LNCAP (cell line): ENCODE measurements around the gene CYB5D1.

Experiments used
- TF ChIP-seq, protein P1 (sequence below): fragments of 450-650 bp; IDR thresholded peaks from 2 replicates; pipeline ENCODE4 v1.5.1; 2017; ENCODE audit warnings: mild to moderate bottlenecking

The CYB5D1 gene

DNA sequence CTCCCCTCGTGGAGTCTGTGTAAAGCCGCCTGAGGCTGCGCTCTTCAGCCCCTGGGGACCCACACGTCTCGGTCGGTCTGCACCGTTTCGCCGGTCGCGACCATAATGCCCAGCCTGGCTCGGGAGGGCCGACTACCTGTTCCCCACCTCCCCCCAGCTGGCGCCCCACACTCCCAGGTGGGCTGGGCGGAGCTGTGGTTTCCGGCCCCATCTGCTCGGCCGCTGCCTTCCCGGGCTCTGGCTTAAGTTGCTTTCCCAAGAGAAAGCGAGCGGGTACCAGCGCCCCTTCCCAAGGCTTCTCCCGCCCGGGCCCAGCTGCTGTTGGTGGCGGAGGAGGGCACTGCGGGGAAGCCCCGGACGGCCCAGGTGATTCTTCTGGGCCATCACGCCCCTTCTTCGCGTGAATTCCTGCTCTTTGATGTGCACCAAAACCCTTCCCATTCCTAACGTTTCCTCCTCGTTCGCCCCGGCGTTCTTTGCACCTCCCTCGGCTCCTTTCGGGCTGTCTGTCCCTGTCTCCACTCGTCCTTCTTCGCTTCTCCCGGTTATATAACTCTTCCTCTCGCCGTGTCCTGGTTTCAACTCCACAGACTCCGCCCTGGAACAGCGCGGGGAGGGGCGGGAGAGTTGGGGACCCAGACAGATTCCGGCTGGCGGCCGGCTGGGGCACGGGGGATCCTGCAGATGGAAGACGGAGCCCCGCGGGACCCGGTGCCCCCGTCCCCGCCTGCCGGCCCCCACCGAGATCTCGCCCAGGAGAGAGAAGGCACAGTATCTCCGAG is 21.8 kb upstream of the CYB5D1 start:
- TF ChIP-seq, protein P1, sequence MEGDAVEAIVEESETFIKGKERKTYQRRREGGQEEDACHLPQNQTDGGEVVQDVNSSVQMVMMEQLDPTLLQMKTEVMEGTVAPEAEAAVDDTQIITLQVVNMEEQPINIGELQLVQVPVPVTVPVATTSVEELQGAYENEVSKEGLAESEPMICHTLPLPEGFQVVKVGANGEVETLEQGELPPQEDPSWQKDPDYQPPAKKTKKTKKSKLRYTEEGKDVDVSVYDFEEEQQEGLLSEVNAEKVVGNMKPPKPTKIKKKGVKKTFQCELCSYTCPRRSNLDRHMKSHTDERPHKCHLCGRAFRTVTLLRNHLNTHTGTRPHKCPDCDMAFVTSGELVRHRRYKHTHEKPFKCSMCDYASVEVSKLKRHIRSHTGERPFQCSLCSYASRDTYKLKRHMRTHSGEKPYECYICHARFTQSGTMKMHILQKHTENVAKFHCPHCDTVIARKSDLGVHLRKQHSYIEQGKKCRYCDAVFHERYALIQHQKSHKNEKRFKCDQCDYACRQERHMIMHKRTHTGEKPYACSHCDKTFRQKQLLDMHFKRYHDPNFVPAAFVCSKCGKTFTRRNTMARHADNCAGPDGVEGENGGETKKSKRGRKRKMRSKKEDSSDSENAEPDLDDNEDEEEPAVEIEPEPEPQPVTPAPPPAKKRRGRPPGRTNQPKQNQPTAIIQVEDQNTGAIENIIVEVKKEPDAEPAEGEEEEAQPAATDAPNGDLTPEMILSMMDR = no peak

DNA sequence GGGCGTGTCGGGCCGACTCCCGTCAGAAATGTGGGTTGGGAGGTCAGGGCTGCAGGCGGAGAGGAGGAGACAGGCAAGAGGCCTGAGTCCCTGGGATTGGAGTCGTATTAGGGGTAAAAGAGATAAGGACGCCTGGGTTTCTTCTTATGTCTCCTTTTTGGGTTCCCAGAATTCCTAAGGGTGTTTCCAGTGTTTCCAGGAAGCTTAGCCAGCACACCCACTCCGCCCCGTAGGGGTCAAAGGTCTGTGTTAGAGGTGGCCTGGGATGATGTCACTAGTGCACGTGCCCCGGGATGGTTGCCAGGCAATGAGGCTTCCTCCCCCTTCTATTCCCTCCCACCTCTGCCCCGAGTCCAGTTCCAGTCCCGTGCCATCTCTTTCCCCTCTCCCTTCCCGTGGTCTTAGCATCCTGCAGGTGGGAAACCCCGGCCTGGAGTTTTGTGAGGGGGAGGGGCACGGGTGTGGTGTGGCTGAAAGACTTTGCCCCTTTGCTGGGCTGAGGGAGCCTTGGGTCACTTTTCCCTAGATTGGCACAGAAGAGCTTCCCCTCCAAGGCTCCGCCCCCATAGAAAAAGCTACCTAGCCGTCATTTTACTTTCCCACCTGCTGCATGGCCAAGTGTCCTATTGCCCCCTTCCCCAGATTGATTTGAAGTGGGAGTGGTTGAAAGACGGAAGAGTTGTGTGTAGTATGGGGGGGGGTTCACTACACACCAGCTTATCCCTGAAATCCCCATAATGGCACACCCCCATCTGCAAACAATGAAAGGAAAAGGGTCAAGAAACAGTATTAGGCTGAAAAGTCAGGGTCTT is 21.0 kb upstream of the CYB5D1 start:
- TF ChIP-seq, protein P1 = no peak

DNA sequence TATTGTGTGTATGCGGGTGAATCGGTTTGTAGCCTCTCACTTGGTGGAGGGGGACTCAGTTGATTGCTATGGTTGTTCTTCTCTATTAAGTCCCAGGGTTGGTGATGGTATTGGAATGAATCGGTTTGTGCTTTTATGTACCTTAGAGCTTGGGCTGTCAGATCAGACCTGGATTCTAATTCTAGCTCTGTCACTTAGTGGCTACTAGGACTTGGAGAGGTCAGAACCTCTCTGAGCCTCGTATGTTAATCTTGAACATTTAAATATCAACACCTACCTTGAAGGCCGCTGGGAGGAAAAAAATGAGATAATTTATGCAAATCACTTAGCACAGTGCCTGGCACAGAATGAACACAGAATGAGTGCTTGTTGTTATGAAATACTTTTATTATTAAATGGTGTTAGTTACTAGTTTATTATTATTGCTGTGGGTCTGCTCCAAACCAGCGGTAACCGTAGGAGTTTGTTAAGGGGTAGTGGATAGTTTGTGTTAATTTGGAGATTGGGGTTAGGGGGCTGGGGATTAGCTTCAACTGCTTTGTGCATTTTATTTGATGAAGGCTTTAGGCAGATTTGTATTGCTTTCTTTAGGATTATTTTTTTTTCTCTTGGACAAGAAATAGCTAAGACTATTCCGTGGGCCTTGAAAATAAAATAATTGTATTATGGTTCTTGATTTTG is 20.3 kb upstream of the CYB5D1 start:
- TF ChIP-seq, protein P1 = no peak

DNA sequence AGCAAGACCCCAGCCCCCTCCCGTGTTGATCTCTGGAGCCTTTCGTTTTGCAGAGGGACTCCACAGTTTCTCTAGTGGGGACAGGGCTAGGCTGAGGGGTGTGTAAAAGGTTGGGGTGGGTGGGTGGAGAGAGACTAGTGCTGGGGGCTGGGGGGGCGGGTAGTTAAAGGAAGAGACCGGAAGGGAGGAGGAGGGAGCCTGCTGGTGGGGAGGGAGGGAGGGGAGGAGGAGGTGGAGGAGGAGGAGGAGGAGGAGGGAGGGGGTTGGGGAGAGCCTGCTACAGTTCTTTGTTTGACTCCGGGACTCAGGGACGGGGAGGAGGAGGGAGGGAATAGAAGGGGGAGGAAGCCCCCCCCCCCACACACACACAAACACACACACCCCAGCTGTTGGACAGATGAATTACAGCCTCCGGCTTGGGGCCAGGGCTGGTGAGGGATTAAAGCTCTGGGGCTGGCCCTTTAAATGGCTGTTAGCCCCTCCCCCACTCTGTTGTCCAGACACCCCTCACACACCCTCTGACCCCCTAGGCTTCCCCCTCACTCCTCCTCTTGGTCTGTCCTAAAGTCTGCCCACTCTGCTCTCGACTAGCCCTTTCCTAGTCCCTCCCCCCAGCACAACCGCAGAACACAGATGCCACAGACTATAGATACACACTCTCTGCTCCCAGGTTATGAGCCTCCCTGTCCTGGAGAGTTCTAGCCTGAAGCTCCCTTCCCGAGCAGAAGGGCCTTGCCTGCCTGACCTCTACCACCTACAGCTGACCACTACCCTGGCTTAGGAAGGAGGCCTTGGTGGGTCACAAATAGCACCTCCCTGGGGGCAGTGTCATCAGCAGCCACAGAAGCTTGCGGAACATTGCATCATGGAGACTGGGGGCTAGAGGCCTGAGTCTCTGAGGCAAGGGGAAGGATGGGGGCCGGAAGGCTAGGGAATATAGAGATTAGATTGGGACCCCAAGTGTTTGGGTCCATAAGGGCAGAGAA is 19.4 kb upstream of the CYB5D1 start:
- TF ChIP-seq, protein P1 = no peak

DNA sequence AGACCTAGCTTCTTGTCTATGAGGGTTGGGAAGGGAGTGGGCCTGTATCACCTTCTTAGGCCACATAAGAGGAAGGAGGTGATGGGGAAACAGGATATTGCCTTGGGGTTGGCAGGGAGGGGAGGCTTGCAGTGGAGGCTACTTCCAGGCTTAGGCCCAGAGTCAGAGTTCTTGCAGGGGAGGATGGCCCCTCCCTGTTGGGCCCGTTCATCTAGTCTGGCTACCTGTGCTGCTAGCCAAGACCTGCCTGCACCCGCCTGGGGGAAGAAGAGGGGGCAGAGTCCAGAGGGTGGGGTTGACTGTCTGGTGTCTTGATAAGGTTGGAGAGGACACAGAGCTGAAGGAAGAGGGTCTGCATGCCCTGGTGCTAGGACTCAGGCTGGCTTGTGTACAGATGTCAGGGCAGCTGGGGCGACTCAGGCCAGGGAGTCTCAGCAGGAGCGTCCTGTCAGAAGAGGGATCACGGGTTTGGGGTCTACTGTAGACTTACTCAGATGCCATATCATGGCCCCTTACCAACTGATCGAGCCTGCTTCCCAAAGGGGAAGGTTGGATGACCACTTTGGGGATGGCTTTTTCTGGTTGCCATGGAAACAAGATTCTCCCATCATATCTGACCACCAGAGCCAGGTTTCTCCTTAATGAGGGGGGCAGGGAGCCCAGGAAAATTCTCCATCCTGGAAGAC is 18.5 kb upstream of the CYB5D1 start:
- TF ChIP-seq, protein P1 = no peak

DNA sequence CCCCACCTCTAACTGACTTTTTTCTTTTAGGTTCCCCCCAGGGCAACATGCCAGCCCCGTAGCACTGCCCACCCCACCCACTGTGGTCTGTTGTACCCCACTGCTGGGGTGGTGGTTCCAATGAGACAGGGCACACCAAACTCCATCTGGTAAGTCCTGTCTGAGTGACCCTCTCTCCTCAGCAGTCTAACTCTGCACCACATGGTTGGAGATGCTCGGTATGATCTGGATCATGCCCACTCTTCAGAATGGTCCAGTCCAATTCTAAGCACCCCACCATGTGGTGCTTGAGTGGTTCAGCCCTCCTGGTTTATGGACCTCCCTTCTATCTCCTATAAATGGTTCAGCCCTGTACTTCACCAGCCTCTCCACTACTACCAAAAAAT is 17.9 kb upstream of the CYB5D1 start:
- TF ChIP-seq, protein P1 = no peak
